HL-60/S4 treated with phorbol 12-myristate 13-acetate at 8.2 ng/mL for 4 days and 3 days (cell line): ENCODE data around the gene PANK2.
"Not testable (repeated sequence)": the region's sequence is repeated elsewhere in the genome, so short reads cannot be mapped to it uniquely, and the experiment has no call there.

Experiments
- in situ Hi-C: fragments of 300-500 bp; cut with MboI; formaldehyde crosslinking; loops from 2 replicates; pipeline ENCODE4 v1.15.0; 2022; ENCODE audit warnings: low sequenced_read_pairs

Gene PANK2

GRCh38 chr20:3925899-3926638 lies 36.9 kb downstream of the PANK2 start:
- in situ Hi-C loops: no loop called here

- in situ Hi-C loops: no loop called here
Measured at GRCh38 chr20:3927486-3928291, 38.5 kb downstream of the PANK2 start.

GRCh38 chr20:3929713-3930060 lies 40.5 kb downstream of the PANK2 start:
- in situ Hi-C loops: no loop called here

GRCh38 chr20:3930265-3931206 lies 41.3 kb downstream of the PANK2 start:
- in situ Hi-C loops: no loop called here

- in situ Hi-C loops: no loop called here
Measured at GRCh38 chr20:3931664-3932063, 42.5 kb downstream of the PANK2 start.

- in situ Hi-C loops: no loop called here
Measured at GRCh38 chr20:3932277-3932676, 43.1 kb downstream of the PANK2 start.

- in situ Hi-C loops: no loop called here
Measured at GRCh38 chr20:3932681-3933080, 43.5 kb downstream of the PANK2 start.

- in situ Hi-C loops: no loop called here
Measured at GRCh38 chr20:3933218-3933617, 44.0 kb downstream of the PANK2 start.

GRCh38 chr20:3934624-3935023 lies 45.4 kb downstream of the PANK2 start:
- in situ Hi-C loops: no loop called here

GRCh38 chr20:3935295-3935955 lies 46.2 kb downstream of the PANK2 start:
- in situ Hi-C loops: no loop called here

- in situ Hi-C loops: no loop called here
Measured at GRCh38 chr20:3935956-3936340, 46.8 kb downstream of the PANK2 start.

GRCh38 chr20:3937618-3938017 lies 48.4 kb downstream of the PANK2 start:
- in situ Hi-C loops: no loop called here

- in situ Hi-C loops: no loop called here
Measured at GRCh38 chr20:3940905-3941304, 51.7 kb downstream of the PANK2 start.

GRCh38 chr20:3946666-3947065 lies 57.5 kb downstream of the PANK2 start:
- in situ Hi-C loops: not testable (repeated sequence)

- in situ Hi-C loops: no loop called here
Measured at GRCh38 chr20:3964719-3965118, 75.5 kb downstream of the PANK2 start.

GRCh38 chr20:3966571-3966970 lies 77.4 kb downstream of the PANK2 start:
- in situ Hi-C loops: no loop called here

- in situ Hi-C loops: no loop called here
Measured at GRCh38 chr20:3970016-3970415, 80.8 kb downstream of the PANK2 start.

- in situ Hi-C loops: no loop called here
Measured at GRCh38 chr20:3971145-3971544, 82.0 kb downstream of the PANK2 start.

- in situ Hi-C loops: no loop called here
Measured at GRCh38 chr20:3972161-3972560, 83.0 kb downstream of the PANK2 start.

- in situ Hi-C loops: not testable (repeated sequence)
Measured at GRCh38 chr20:3972631-3973030, 83.4 kb downstream of the PANK2 start.

GRCh38 chr20:3973705-3974104 lies 84.5 kb downstream of the PANK2 start:
- in situ Hi-C loops: no loop called here
